Measurements from ENCODE around the gene NR2F1. TPM values are rescaled to one million over a fixed set of nuclear protein-coding genes. Genes with fewer than 3 reads are reported as not detected.

Gene NR2F1
- total RNA-seq, 1 experiment from 2014 or later = 51.2 TPM

DNA sequence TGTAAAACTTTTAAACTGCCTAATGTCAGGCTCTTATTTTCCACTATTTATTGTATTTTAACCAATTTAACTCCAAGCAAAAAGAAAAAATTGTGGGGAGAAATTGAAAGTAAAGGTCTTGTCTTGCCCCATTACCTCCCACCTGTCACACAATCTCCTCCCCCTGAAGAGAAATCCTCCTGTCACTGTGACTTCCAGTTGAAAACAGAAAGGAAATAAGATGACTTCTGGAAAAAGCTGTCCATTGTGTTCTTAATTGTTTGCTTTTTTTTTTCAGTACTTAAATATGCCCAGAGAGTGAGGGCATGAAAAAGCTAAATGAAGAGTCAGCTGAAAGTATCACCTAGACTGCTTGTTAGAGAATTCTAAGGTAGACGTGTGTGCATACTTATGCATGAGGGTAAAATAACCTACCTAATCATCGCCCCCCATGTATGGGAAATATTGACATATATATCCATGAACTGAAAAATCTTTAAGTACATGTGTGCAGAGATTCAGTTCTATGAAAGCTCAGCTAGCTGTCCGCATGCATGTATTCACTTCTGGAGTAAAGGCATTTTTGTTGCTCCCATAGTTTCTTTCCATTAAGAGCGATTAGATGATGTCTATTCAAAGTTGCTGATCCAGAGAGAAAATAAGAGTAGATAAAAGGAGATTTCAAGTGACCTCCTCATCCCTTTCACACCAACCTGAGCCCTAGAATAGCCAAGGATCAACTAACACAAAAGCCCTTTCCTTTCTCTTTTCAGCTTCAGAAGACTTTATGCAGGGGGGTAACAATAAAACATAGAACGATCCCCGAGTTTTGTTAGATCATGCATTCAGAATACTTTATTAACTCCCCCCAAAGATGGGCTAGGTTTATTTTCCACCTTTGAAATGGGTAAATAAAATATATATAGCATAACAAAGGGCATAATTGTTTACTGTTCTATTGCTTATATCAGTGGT is 7.3 kb upstream of the NR2F1 start:
- no peaks in the 10 kb centered on the region for H3K79me2 ChIP-seq (ENCODE audit: insufficient read depth, low read length)
- peaks cover 13 to 23% of the 10 kb centered on the region in 2 experiments; a peak in 3 of 4 replicates for H3K4me1 ChIP-seq (ENCODE audit: control insufficient read depth in 1 of 2, insufficient read depth in 2 of 2, low read length in 2 of 2)
- BruUV-seq (replicated peaks) = no TSS peak
- H3K27ac ChIP-seq (ENCODE audit: low read depth, low read length) = no peak overlapping the region
- ChIA-PET CTCF (interaction anchor here (0.5 to 1.3 kb wide), 2 partner anchors 226 to 1168 kb away, joined by 3 read pairs; no protein-coding TSS in a partner anchor), POLR2A (no interaction called here), RAD21 (ENCODE audit: low non-redundant PET in 1 of 2, low total read pairs in 2 of 2, uncharacterized antibody in 2 of 2, unreplicated experiment in 2 of 2) (no interaction called here)
- no peak overlapping the region for H3K4me3 ChIP-seq (replicated peaks in 1 of 2; ENCODE audit: low read depth in 1 of 2, low read length in 2 of 2)
- ATAC-seq = no peak
- H3K4me2 ChIP-seq (ENCODE audit: low read length) = no peak overlapping the region
- intact Hi-C loops (cut with micrococcal nuclease) = no loop called here
- H2AFZ ChIP-seq (ENCODE audit: low read depth, low read length, poor library complexity, severe bottlenecking) = no peak overlapping the region
- H4K20me1 ChIP-seq (ENCODE audit: insufficient read depth) = no peaks in the 10 kb centered on the region
- no peaks in the 10 kb centered on the region for H3K9me2 ChIP-seq (ENCODE audit: insufficient read depth)
- H3K27me3 ChIP-seq (ENCODE audit: insufficient read depth, low read length) = no peaks in the 10 kb centered on the region
- DNase-seq (ENCODE audit: low read depth, low spot score) = no peak
- H3K36me3 ChIP-seq (ENCODE audit: control insufficient read depth in 1 of 2, insufficient read depth in 2 of 2, low read length in 2 of 2) = no peaks in the 10 kb centered on the region
- H3K9ac ChIP-seq (ENCODE audit: low read length) = no peak overlapping the region
- H3K9me3 ChIP-seq (ENCODE audit: control insufficient read depth in 1 of 2, insufficient read depth in 1 of 2, low read depth in 1 of 2, low read length in 2 of 2) = no peaks in the 10 kb centered on the region
- no peak for TF ChIP-seq JUND (IDR thresholded peaks at IDR 0.05)
- TF ChIP-seq, protein P1, sequence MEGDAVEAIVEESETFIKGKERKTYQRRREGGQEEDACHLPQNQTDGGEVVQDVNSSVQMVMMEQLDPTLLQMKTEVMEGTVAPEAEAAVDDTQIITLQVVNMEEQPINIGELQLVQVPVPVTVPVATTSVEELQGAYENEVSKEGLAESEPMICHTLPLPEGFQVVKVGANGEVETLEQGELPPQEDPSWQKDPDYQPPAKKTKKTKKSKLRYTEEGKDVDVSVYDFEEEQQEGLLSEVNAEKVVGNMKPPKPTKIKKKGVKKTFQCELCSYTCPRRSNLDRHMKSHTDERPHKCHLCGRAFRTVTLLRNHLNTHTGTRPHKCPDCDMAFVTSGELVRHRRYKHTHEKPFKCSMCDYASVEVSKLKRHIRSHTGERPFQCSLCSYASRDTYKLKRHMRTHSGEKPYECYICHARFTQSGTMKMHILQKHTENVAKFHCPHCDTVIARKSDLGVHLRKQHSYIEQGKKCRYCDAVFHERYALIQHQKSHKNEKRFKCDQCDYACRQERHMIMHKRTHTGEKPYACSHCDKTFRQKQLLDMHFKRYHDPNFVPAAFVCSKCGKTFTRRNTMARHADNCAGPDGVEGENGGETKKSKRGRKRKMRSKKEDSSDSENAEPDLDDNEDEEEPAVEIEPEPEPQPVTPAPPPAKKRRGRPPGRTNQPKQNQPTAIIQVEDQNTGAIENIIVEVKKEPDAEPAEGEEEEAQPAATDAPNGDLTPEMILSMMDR (IDR thresholded peaks at IDR 0.05 in 2 of 3, conservative IDR thresholded peaks at IDR 0.05 in 1 of 3; ENCODE audit: borderline replicate concordance in 1 of 3, insufficient read depth in 1 of 3, low read depth in 2 of 3, low read length in 2 of 3) = no peak
- TF ChIP-seq SRF (IDR thresholded peaks at IDR 0.05; ENCODE audit: low read depth) = no peak
- TF ChIP-seq TCF7L2 (IDR thresholded peaks at IDR 0.05; ENCODE audit: borderline replicate concordance, extremely low read depth, insufficient read depth, insufficient read length) = no peak
- TF ChIP-seq ELF1 (IDR thresholded peaks at IDR 0.05; ENCODE audit: borderline replicate concordance, low read depth) = no peak
- TF ChIP-seq CEBPB (IDR thresholded peaks at IDR 0.05; ENCODE audit: low read depth) = no peak
- TF ChIP-seq YY1 (IDR thresholded peaks at IDR 0.05; ENCODE audit: extremely low read depth, insufficient replicate concordance, low read depth, low read length) = no peak
- TF ChIP-seq SIN3A (IDR thresholded peaks at IDR 0.05; ENCODE audit: low read depth) = no peak
- TF ChIP-seq, protein P2, sequence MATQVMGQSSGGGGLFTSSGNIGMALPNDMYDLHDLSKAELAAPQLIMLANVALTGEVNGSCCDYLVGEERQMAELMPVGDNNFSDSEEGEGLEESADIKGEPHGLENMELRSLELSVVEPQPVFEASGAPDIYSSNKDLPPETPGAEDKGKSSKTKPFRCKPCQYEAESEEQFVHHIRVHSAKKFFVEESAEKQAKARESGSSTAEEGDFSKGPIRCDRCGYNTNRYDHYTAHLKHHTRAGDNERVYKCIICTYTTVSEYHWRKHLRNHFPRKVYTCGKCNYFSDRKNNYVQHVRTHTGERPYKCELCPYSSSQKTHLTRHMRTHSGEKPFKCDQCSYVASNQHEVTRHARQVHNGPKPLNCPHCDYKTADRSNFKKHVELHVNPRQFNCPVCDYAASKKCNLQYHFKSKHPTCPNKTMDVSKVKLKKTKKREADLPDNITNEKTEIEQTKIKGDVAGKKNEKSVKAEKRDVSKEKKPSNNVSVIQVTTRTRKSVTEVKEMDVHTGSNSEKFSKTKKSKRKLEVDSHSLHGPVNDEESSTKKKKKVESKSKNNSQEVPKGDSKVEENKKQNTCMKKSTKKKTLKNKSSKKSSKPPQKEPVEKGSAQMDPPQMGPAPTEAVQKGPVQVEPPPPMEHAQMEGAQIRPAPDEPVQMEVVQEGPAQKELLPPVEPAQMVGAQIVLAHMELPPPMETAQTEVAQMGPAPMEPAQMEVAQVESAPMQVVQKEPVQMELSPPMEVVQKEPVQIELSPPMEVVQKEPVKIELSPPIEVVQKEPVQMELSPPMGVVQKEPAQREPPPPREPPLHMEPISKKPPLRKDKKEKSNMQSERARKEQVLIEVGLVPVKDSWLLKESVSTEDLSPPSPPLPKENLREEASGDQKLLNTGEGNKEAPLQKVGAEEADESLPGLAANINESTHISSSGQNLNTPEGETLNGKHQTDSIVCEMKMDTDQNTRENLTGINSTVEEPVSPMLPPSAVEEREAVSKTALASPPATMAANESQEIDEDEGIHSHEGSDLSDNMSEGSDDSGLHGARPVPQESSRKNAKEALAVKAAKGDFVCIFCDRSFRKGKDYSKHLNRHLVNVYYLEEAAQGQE (IDR thresholded peaks at IDR 0.05; ENCODE audit: low read depth) = no peak
- TF ChIP-seq, protein P3, sequence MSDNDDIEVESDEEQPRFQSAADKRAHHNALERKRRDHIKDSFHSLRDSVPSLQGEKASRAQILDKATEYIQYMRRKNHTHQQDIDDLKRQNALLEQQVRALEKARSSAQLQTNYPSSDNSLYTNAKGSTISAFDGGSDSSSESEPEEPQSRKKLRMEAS (IDR thresholded peaks at IDR 0.05) = no peak
- TF ChIP-seq CBX3 (IDR thresholded peaks at IDR 0.05; ENCODE audit: low read depth) = no peak
- TF ChIP-seq POLR2AphosphoS5 (IDR thresholded peaks at IDR 0.05; ENCODE audit: low read depth, low read length) = no peak
- no peak for TF ChIP-seq ZFX (IDR thresholded peaks at IDR 0.05)
- TF ChIP-seq, protein P4, sequence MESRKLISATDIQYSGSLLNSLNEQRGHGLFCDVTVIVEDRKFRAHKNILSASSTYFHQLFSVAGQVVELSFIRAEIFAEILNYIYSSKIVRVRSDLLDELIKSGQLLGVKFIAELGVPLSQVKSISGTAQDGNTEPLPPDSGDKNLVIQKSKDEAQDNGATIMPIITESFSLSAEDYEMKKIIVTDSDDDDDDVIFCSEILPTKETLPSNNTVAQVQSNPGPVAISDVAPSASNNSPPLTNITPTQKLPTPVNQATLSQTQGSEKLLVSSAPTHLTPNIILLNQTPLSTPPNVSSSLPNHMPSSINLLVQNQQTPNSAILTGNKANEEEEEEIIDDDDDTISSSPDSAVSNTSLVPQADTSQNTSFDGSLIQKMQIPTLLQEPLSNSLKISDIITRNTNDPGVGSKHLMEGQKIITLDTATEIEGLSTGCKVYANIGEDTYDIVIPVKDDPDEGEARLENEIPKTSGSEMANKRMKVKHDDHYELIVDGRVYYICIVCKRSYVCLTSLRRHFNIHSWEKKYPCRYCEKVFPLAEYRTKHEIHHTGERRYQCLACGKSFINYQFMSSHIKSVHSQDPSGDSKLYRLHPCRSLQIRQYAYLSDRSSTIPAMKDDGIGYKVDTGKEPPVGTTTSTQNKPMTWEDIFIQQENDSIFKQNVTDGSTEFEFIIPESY (IDR thresholded peaks at IDR 0.05; ENCODE audit: extremely low read depth, insufficient replicate concordance, low read length) = no peak
- TF ChIP-seq EGR1 (IDR thresholded peaks at IDR 0.05; ENCODE audit: low read depth) = no peak
- TF ChIP-seq EZH2 (IDR thresholded peaks at IDR 0.05) = no peak
- TF ChIP-seq POLR2A (IDR thresholded peaks at IDR 0.05; ENCODE audit: borderline replicate concordance, extremely low read depth, insufficient read depth, insufficient read length) = no peak
- TF ChIP-seq SP1 (IDR thresholded peaks at IDR 0.05; ENCODE audit: low read depth) = no peak
- no peak for TF ChIP-seq RAD21 (IDR thresholded peaks at IDR 0.05; ENCODE audit: low read depth)

Data from HCT116 (cell line).